Erythroblast (primary cell): ENCODE results near the gene PIGM.

Experiments
- GATA1 ChIP-seq: IDR thresholded peaks from 2 replicates; pipeline ENCODE4 v1.6.1; 2011; ENCODE audit warnings: low read depth, mild to moderate bottlenecking, control low read depth, low read length, moderate library complexity
- POLR2A ChIP-seq: IDR thresholded peaks from 2 replicates; pipeline ENCODE4 v1.6.1; 2011; ENCODE audit warnings: mild to moderate bottlenecking, low read length

DNA sequence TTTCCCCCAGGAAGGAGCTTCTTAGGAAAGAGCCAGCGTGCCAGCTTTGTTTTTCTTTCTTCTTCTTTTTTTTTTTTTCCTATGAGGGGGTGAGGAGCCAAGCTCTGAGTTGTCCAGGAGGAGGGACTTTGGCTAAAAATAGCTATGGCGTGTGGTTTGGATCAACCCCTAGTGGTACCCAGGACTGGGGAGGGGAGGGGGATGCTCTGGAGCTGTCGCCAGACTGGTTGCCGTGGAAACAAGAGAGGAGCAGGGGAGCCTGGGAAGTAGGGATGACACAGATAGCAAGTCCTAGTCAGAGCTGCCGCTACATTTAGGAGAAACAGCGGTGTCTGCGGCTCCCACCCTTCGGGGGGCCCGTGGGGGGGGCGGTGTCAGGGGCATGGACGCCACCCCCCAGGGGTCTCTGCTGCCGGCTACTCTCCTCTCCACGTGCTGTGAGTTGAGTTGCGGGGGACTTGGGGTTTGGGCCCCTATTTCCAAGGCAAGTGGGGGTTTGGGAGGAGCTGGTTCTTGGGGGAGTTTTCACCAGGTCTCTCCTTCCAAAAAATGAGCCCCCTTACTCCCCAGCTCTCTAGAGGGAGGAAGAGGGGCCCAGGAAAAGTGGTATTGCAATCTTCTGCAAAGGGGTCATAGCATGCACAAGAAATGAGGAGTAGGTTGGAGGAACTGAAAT lies 49.6 kb upstream of the PIGM start, which contains the start of gene KCNJ9:
- no peak for TF ChIP-seq POLR2A
- no peak for TF ChIP-seq GATA1
